Measurements from ENCODE around the gene GIT1. TPM values are rescaled to one million over a fixed set of nuclear protein-coding genes. Genes with fewer than 3 reads are reported as not detected.

GIT1 gene
- polyA plus RNA-seq, 1 donor from 2014 or later: 20.5 TPM

DNA sequence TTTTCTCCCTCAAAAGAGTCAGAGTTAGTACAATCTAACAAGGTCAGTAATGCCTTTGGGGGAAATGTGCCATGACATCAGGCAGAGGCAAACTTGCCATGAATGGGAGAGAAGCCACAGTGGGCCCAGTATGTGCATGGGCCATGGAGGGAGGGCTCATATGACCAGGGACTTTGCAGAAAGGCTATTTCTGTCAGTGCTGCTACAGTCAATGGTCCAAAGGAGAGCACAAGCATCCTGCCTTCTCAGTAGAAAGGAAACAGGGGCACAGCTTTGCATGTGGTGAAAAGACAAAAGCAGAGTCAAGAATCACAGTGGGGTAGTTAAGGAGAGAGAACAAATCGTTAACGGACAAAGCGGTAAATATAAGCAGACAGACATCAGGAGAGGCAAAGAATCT is 44.4 kb upstream of the GIT1 start:
- no peak overlapping the region for H2AFZ ChIP-seq (ENCODE audit: low read depth, low read length)
- H4K20me1 ChIP-seq (ENCODE audit: insufficient read depth): no peaks in the 10 kb centered on the region
- no peak overlapping the region for H3K27ac ChIP-seq (ENCODE audit: low read length)
- H3K27me3 ChIP-seq (ENCODE audit: insufficient read depth, low read depth, low read length): no peaks in the 10 kb centered on the region
- no peaks in the 10 kb centered on the region for H3K9me3 ChIP-seq (ENCODE audit: low read length)
- no peaks in the 10 kb centered on the region for H3K9me2 ChIP-seq (ENCODE audit: insufficient read depth, low read length)
- H3K9ac ChIP-seq (ENCODE audit: low read length): no peak overlapping the region
- peaks cover 8% of the 10 kb centered on the region for H3K36me3 ChIP-seq (ENCODE audit: insufficient read depth, low read length)
- no peaks in the 10 kb centered on the region for H3K79me2 ChIP-seq (replicated peaks; ENCODE audit: insufficient read depth, low read length)
- no peak overlapping the region for H3K4me3 ChIP-seq (ENCODE audit: low read length)
- TF ChIP-seq POLR2AphosphoS5 (IDR thresholded peaks at IDR 0.05): no peak
- TF ChIP-seq RAD21 (conservative IDR thresholded peaks at IDR 0.05): no peak
- no peak for TF ChIP-seq EP300 (conservative IDR thresholded peaks at IDR 0.05; ENCODE audit: poor library complexity, severe bottlenecking)
- TF ChIP-seq CTCF (IDR thresholded peaks at IDR 0.05; ENCODE audit: poor library complexity, severe bottlenecking): no peak
- TF ChIP-seq SMC3 (conservative IDR thresholded peaks at IDR 0.05; ENCODE audit: poor library complexity): no peak
- TF ChIP-seq TAF1 (IDR thresholded peaks at IDR 0.05; ENCODE audit: low read depth): no peak
- no peak for TF ChIP-seq MXI1 (conservative IDR thresholded peaks at IDR 0.05; ENCODE audit: poor library complexity, severe bottlenecking)
- no peak for TF ChIP-seq EZH2 (IDR thresholded peaks at IDR 0.05; ENCODE audit: borderline replicate concordance, insufficient read depth, low read length, poor library complexity, severe bottlenecking)
- no peak for TF ChIP-seq REST (IDR thresholded peaks at IDR 0.05; ENCODE audit: borderline replicate concordance)
- no peak overlapping the region for H3K4me2 ChIP-seq (ENCODE audit: low read length)
- H3F3A ChIP-seq (ENCODE audit: insufficient read depth, low read length, poor library complexity, severe bottlenecking): no peaks in the 10 kb centered on the region

- Histone ChIP-seq H2AFZ (ENCODE audit: low read depth, low read length) (no peak overlapping the region), H3K4me2 (ENCODE audit: low read length) (no peak overlapping the region), H3K9ac (ENCODE audit: low read length) (no peak overlapping the region), H3F3A (ENCODE audit: insufficient read depth, low read length, poor library complexity, severe bottlenecking) (no peaks in the 10 kb centered on the region), H3K79me2 (replicated peaks; ENCODE audit: insufficient read depth, low read length) (no peaks in the 10 kb centered on the region), H3K9me2 (ENCODE audit: insufficient read depth, low read length) (no peaks in the 10 kb centered on the region), H3K9me3 (ENCODE audit: low read length) (no peaks in the 10 kb centered on the region), H3K27me3 (ENCODE audit: insufficient read depth, low read depth, low read length) (no peaks in the 10 kb centered on the region), H3K4me3 (ENCODE audit: low read length) (no peak overlapping the region), H4K20me1 (ENCODE audit: insufficient read depth) (no peaks in the 10 kb centered on the region), H3K36me3 (ENCODE audit: insufficient read depth, low read length) (peaks cover 8% of the 10 kb centered on the region), H3K27ac (ENCODE audit: low read length) (no peak overlapping the region)
- TF ChIP-seq SMC3 (conservative IDR thresholded peaks at IDR 0.05; ENCODE audit: poor library complexity) (no peak), REST (IDR thresholded peaks at IDR 0.05; ENCODE audit: borderline replicate concordance) (no peak), MXI1 (conservative IDR thresholded peaks at IDR 0.05; ENCODE audit: poor library complexity, severe bottlenecking) (no peak), RAD21 (conservative IDR thresholded peaks at IDR 0.05) (no peak), CTCF (IDR thresholded peaks at IDR 0.05; ENCODE audit: poor library complexity, severe bottlenecking) (no peak), POLR2AphosphoS5 (IDR thresholded peaks at IDR 0.05) (no peak), EP300 (conservative IDR thresholded peaks at IDR 0.05; ENCODE audit: poor library complexity, severe bottlenecking) (no peak), EZH2 (IDR thresholded peaks at IDR 0.05; ENCODE audit: borderline replicate concordance, insufficient read depth, low read length, poor library complexity, severe bottlenecking) (no peak), TAF1 (IDR thresholded peaks at IDR 0.05; ENCODE audit: low read depth) (no peak)
Observed at GRCh38 chr17:29630630-29631193, 41.3 kb upstream of the GIT1 start.

Data from neural cell (in vitro differentiated cells).